Transverse colon (tissue), 4 donors: ENCODE results near the gene SART3.

Experiments used
- CTCF ChIP-seq, 5 experiments: fragments of 200-600 bp in 3 of 5; fragments of 450-650 bp in 2 of 5; sonication (generic) in 3 of 5; IDR thresholded peaks; 1 replicate in 2 of 5; 2 replicates in 3 of 5; pipeline ENCODE4 v1.5.1; 2016 to 2017; ENCODE audit warnings: antibody characterized with exemption in 5 of 5, inconsistent platforms in 3 of 5, mild to moderate bottlenecking in 2 of 5, moderate library complexity in 1 of 5
- POLR2AphosphoS5 ChIP-seq, 3 donors: sonication (generic); formaldehyde crosslinking; IDR thresholded peaks; one replicate each; pipeline ENCODE4 v1.6.1; 2016; ENCODE audit warnings: antibody characterized with exemption in 3 of 3

DNA sequence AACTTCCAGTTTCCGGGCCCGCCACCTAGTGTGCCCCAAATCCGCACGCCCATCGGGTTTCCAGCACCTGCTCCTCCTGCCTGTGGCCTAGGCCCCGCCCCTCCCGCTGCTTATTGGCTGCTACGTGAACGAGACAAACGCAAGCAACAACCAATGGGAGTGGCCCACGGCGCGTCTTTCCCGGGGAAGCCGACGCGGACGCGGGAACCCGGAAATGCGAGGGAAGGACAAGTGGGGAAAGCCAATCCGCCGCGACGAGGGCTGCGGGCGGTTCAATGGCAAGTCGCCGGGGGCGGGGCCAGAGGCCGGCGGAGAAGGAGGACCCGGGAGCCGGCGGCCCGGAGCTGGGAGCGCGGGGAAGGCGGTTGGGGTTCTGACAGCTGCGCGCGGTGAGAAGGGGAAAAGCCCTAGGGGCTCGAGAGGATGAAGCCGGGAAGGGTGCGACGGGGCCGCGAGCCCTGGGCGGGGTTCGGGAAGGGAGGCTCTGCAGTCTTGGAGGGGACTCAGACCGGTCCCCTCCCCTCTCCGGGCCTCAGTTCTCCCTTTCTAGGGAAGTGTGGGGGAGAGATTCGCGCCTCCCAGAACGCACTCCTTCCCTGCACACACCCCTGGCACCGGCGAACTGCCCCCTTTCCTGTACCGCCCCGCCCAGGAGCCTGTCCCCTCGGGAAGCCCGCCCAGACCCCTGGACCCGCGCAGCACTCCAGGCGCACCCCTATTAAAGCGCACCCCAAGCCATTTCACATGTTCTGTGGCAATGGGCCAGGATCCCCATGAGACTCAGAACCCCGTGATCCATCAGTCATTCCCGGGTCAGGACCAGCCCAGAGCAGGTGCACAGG, 45.8 kb downstream of the SART3 start, which contains the start of gene FICD:
- TF ChIP-seq POLR2AphosphoS5 (IDR thresholded peaks at IDR 0.05) (peak; percentile 39 to 74 (median 54)), CTCF (IDR thresholded peaks at IDR 0.05) (no peak)
